Measurements from ENCODE around the gene DUS2. TPM values are rescaled to one million over a fixed set of nuclear protein-coding genes. Genes with fewer than 3 reads are reported as not detected.
A peak's percentile ranks its signal among the peaks of the same experiment; 100 is the strongest.

The DUS2 gene
- total and polyA plus RNA-seq, 2 of the 8 experiments (the other 6 are each of a cell fraction or from before 2014, with no cell fraction given), result 17.2 to 27.0 TPM

GRCh38 chr16:68021490-68021889 lies 1.6 kb upstream of the DUS2 start:
- H4K91ac ChIP-seq (replicated peaks; ENCODE audit: insufficient read length, low read length), result no peak overlapping the region
- no peak for FAIRE-seq
- H2AK5ac ChIP-seq (ENCODE audit: low read depth, low read length), result no peak overlapping the region

More at GRCh38 chr16:68021490-68021889, 1.6 kb upstream of the DUS2 start:
- H2BK120ac ChIP-seq (replicated peaks; ENCODE audit: low read depth, low read length), result no peak overlapping the region
- peak overlapping the region; percentile 72 to 94; a peak in 3 of 4 replicates for H3K4me2 ChIP-seq (ENCODE audit: insufficient read depth in 1 of 2, low read depth in 2 of 2, low read length in 2 of 2)
- no peak overlapping the region for H2AFZ ChIP-seq (ENCODE audit: low read length)
- H2BK20ac ChIP-seq (ENCODE audit: low read length), result no peak overlapping the region
- peaks cover 0 to 27% of the 10 kb centered on the region in 2 experiments; a peak in 2 of 4 replicates for H3K79me2 ChIP-seq (ENCODE audit: control insufficient read depth in 1 of 2, insufficient read depth in 2 of 2, low read length in 2 of 2)
- H3K56ac ChIP-seq (replicated peaks; ENCODE audit: insufficient read length, low read depth, low read length), result no peak overlapping the region
- peaks cover 0 to 8% (median 5%) of the 10 kb centered on the region in 4 experiments; a peak in 5 of 7 replicates for H3K4me1 ChIP-seq (replicated peaks in 1 of 4; ENCODE audit: control insufficient read depth in 3 of 4, insufficient read depth in 4 of 4, low read length in 3 of 4)
- H4K5ac ChIP-seq (ENCODE audit: insufficient read length, low read depth, low read length), result no peak overlapping the region
- POLR2A ChIA-PET (ENCODE audit: partially characterized antibody), result interaction anchor here (0.7 to 4.1 kb wide), 16 partner anchors 9 to 361 kb away, joined by 3 to 28 read pairs (median 8); partner anchors contain the start of genes ACD, DPEP2, NFATC3 and SLC12A4
- no peak overlapping the region for H3K23ac ChIP-seq (ENCODE audit: insufficient read length)
- H2BK5ac ChIP-seq (ENCODE audit: low read depth, low read length), result no peak overlapping the region
- CTCF ChIA-PET (ENCODE audit: partially characterized antibody), result interaction anchor here (1.1 to 3.2 kb wide), 4 partner anchors 19 to 44 kb away, joined by 3 to 18 read pairs (median 10); partner anchors contain the start of gene DPEP2
- DNase-seq (ENCODE audit: low read depth in 1 of 2, low spot score in 2 of 2), result no peak
- H3K18ac ChIP-seq (ENCODE audit: extremely low read depth, low read length), result no peak overlapping the region
- peaks cover 6% of the 10 kb centered on the region for H3K79me1 ChIP-seq (ENCODE audit: low read depth, low read length)
- H3K9ac ChIP-seq (replicated peaks in 1 of 4; ENCODE audit: extremely low read depth in 1 of 4, low read depth in 3 of 4, low read length in 3 of 4), result peak overlapping the region in 2 of 4 experiments; percentile 5 to 28; a peak in 2 of 7 replicates
- H3K14ac ChIP-seq (ENCODE audit: insufficient read length), result no peak overlapping the region
- no peak overlapping the region for H3K4ac ChIP-seq (replicated peaks; ENCODE audit: insufficient read length, low read depth, low read length)
- peak overlapping the region in 2 of 4 experiments; percentile 89 to 99; a peak in 4 of 8 replicates for H3K4me3 ChIP-seq (ENCODE audit: extremely low read depth in 1 of 4, insufficient read depth in 2 of 4, low read depth in 3 of 4, low read length in 4 of 4)
- H3K23me2 ChIP-seq (ENCODE audit: low read depth, low read length), result peaks cover 12% of the 10 kb centered on the region
- peak overlapping the region; percentile 36; the same call in 1 of the 2 replicates for H4K8ac ChIP-seq (ENCODE audit: extremely low read depth, insufficient read depth, low read length)
- peaks cover 0 to 3% of the 10 kb centered on the region in 2 experiments for H4K20me1 ChIP-seq (replicated peaks in 1 of 2; ENCODE audit: control insufficient read depth in 1 of 2, insufficient read depth in 2 of 2, low read length in 2 of 2)
- no peak overlapping the region for H2BK12ac ChIP-seq (ENCODE audit: low read depth, low read length)
- peaks cover 0 to 5% (median 1%) of the 10 kb centered on the region in 4 experiments; a peak in 4 of 8 replicates for H3K36me3 ChIP-seq (ENCODE audit: control insufficient read depth in 2 of 4, insufficient read depth in 4 of 4, low read length in 3 of 4)
- no peak overlapping the region for H2BK15ac ChIP-seq (ENCODE audit: low read length)
- H3K9me3 ChIP-seq (ENCODE audit: insufficient read depth in 2 of 2, low read depth in 1 of 2, low read length in 1 of 2), result no peaks in the 10 kb centered on the region
- WGBS, 2 experiments (ENCODE audit: extremely low coverage in 1 of 2, insufficient coverage in 1 of 2, insufficient read length in 1 of 2, insufficient replicate concordance in 2 of 2, low coverage in 1 of 2, low lambda C conversion rate in 2 of 2, missing lambda C conversion rate in 1 of 2), result 92% methylated on average over 10 of the region's 10 CpGs; no CpG with 5 or more reads in 1 of the 2 experiments
- no peak overlapping the region for H3K27ac ChIP-seq (ENCODE audit: low read depth, low read length)
- no peaks in the 10 kb centered on the region for H3K27me3 ChIP-seq (replicated peaks in 1 of 4; ENCODE audit: control insufficient read depth in 3 of 4, extremely low read depth in 1 of 4, insufficient read depth in 3 of 4, low read length in 3 of 4)
- no peak for TF ChIP-seq RNF2 (IDR thresholded peaks at IDR 0.05; ENCODE audit: borderline replicate concordance, low read depth, low read length, missing control alignments, poor library complexity, severe bottlenecking)
- TF ChIP-seq POLR2A (IDR thresholded peaks at IDR 0.05; ENCODE audit: control extremely low read depth in 1 of 2, low read depth in 2 of 2, low read length in 2 of 2), result 0 out of 3 replicates have a peak, but pooled peaks of 1 of the 2 experiments have one; percentile 14

Measured in H1 (cell line).